Activated T-helper 1 cell treated with anti-CD3 and anti-CD28 coated beads, Interleukin-12 subunit alpha, Interleukin-12 subunit beta, Interleukin-2, Interleukin-4 antibody, amounts not matched to agents 30 ng/mL and 10 ng/mL and 1 ng/mL, durations not matched to agents 14 hours and 24 hours and 36 hours (primary cell): ENCODE data around the gene ZNF14. TPM values are rescaled to one million over a fixed set of nuclear protein-coding genes. Genes with fewer than 3 reads are reported as not detected.
"Not testable (repeated sequence)": the region's sequence is repeated elsewhere in the genome, so short reads cannot be mapped to it uniquely, and the experiment has no call there.

Experiments used
- DNase-seq: peaks from one replicate; pipeline ENCODE4 v3.0.0; 2021; ENCODE audit warnings: low spot score
- H3K27ac Mint-ChIP-seq: one replicate; pipeline ENCODE4 v1.8.0; 2021; ENCODE audit warnings: mild to moderate bottlenecking, mixed read lengths
- H3K27me3 Mint-ChIP-seq: one replicate; pipeline ENCODE4 v1.8.0; 2022; ENCODE audit warnings: mild to moderate bottlenecking, moderate library complexity, mixed read lengths; ENCODE audit not compliant: insufficient read depth
- H3K36me3 Mint-ChIP-seq: one replicate; pipeline ENCODE4 v1.8.0; 2021; ENCODE audit warnings: low read depth, mixed read lengths
- H3K4me1 Mint-ChIP-seq: one replicate; pipeline ENCODE4 v1.8.0; 2021; ENCODE audit warnings: low read depth, mixed read lengths
- H3K4me3 Mint-ChIP-seq: one replicate; pipeline ENCODE4 v1.8.0; 2021; ENCODE audit warnings: mild to moderate bottlenecking, moderate library complexity, mixed read lengths
- H3K9me3 Mint-ChIP-seq: one replicate; pipeline ENCODE4 v1.8.0; 2021; ENCODE audit warnings: mixed read lengths
- intact Hi-C: fragments of 100-400 bp; cut with micrococcal nuclease; formaldehyde crosslinking; loops from one replicate; pipeline ENCODE4 v1.15.1; 2024
- total RNA-seq: library from RNA; stranded (reverse); gene quantifications from 2 replicates; pipeline ENCODE4 v1.2.3, GENCODE V29; 2022

Gene ZNF14
- total RNA-seq, 1 donor from 2014 or later: 4.3 TPM

- H3K27ac Mint-ChIP-seq: peak overlapping the region; percentile 40
- intact Hi-C loops: loop anchor here (5.0 to 10.0 kb wide), 3 partner anchors 473 to 1357 kb away; partner anchors contain the start of genes BORCS8, RFXANK, ZNF430 and ZNF486
- not testable (repeated sequence) for H3K4me3 Mint-ChIP-seq, H3K9me3 Mint-ChIP-seq, DNase-seq, H3K27me3 Mint-ChIP-seq
- peaks cover 38% of the 10 kb centered on the region for H3K4me1 Mint-ChIP-seq
- peaks cover 30% of the 10 kb centered on the region for H3K36me3 Mint-ChIP-seq
Observed at GRCh38 chr19:19665420-19665948, 67.4 kb downstream of the ZNF14 start.

GRCh38 chr19:19663256-19664120 lies 69.4 kb downstream of the ZNF14 start, which contains the start of gene ATP13A1:
Gene ATP13A1, minus strand, starts transcription at chr19:19663676. Its CDS starts 10 bp downstream, at chr19:19663666.
- H3K9me3 Mint-ChIP-seq: no peaks in the 10 kb centered on the region
- DNase-seq: peak; percentile 93

GRCh38 chr19:19662871-19663255 lies 70.0 kb downstream of the ZNF14 start:
- intact Hi-C loops: loop anchor here (1.0 to 10.0 kb wide), 9 partner anchors 20 to 1113 kb away; partner anchors contain the start of genes GATAD2A, GMIP, PBX4 and ZNF486
- no peaks in the 10 kb centered on the region for H3K9me3 Mint-ChIP-seq
- peaks cover 22% of the 10 kb centered on the region for H3K4me1 Mint-ChIP-seq
- no peak for DNase-seq
- H3K36me3 Mint-ChIP-seq: peaks cover 31% of the 10 kb centered on the region
- no peaks in the 10 kb centered on the region for H3K27me3 Mint-ChIP-seq
- H3K4me3 Mint-ChIP-seq: peak overlapping the region; percentile 91
- peak overlapping the region; percentile 95 for H3K27ac Mint-ChIP-seq

More at GRCh38 chr19:19663256-19664120, 69.4 kb downstream of the ZNF14 start, which contains the start of gene ATP13A1:
- Mint-ChIP-seq H3K4me1 (peaks cover 28% of the 10 kb centered on the region), H3K27me3 (no peaks in the 10 kb centered on the region), H3K36me3 (peaks cover 28% of the 10 kb centered on the region), H3K27ac (peak within 1 kb of the TSS; percentile 98), H3K4me3 (peak within 1 kb of the TSS; percentile 91)
- intact Hi-C loops: loop anchor here (1.0 to 10.0 kb wide), 9 partner anchors 20 to 1113 kb away; partner anchors contain the start of genes GATAD2A, GMIP, PBX4 and ZNF486

GRCh38 chr19:19662344-19662743 lies 70.6 kb downstream of the ZNF14 start:
- H3K4me3 Mint-ChIP-seq: peak overlapping the region; percentile 91
- H3K9me3 Mint-ChIP-seq: no peaks in the 10 kb centered on the region
- H3K27ac Mint-ChIP-seq: peak overlapping the region; percentile 95
- intact Hi-C loops: loop anchor here (2.0 to 10.0 kb wide), 2 partner anchors 72 to 502 kb away; partner anchors contain the start of gene ZNF486
- no peak for DNase-seq
- H3K36me3 Mint-ChIP-seq: peaks cover 33% of the 10 kb centered on the region
- peaks cover 21% of the 10 kb centered on the region for H3K4me1 Mint-ChIP-seq
- H3K27me3 Mint-ChIP-seq: no peaks in the 10 kb centered on the region

GRCh38 chr19:19661675-19662251 lies 71.1 kb downstream of the ZNF14 start:
- Mint-ChIP-seq H3K36me3 (peaks cover 36% of the 10 kb centered on the region), H3K9me3 (no peaks in the 10 kb centered on the region), H3K27ac (peak overlapping the region; percentile 95), H3K27me3 (no peaks in the 10 kb centered on the region), H3K4me1 (peaks cover 21% of the 10 kb centered on the region), H3K4me3 (peak overlapping the region; percentile 91)
- intact Hi-C loops: loop anchor here (2.0 to 10.0 kb wide), 2 partner anchors 71 to 503 kb away; partner anchors contain the start of gene ZNF486
- DNase-seq: peak; percentile 38

GRCh38 chr19:19661141-19661674 lies 71.7 kb downstream of the ZNF14 start:
- no peak for DNase-seq

More at GRCh38 chr19:19661141-19661674, 71.7 kb downstream of the ZNF14 start:
- intact Hi-C loops: loop anchor here (10.0 kb wide), 1 partner anchor 504 kb away; the partner anchor contains the start of gene ZNF486
- Mint-ChIP-seq H3K36me3 (peaks cover 40% of the 10 kb centered on the region), H3K27me3 (no peaks in the 10 kb centered on the region), H3K9me3 (no peaks in the 10 kb centered on the region), H3K4me1 (peaks cover 21% of the 10 kb centered on the region), H3K4me3 (peak overlapping the region; percentile 91), H3K27ac (peak overlapping the region; percentile 95)

Other genes starting within 250 kb of the ZNF14 start
- gene TSSK6, start 217.6 kb downstream of the ZNF14 start, total RNA-seq: 3.0 and 4.1 TPM in 2 replicates
- 408 and 410 TPM in 2 replicates for gene NDUFA13, start 216.9 kb downstream of the ZNF14 start, total RNA-seq
- gene YJEFN3, start 204.2 kb downstream of the ZNF14 start, total RNA-seq: 13.6 and 15.0 TPM in 2 replicates
- gene CILP2, start 194.8 kb downstream of the ZNF14 start, total RNA-seq: 0.26 and 0.29 TPM in 2 replicates
- gene PBX4, start 114.4 kb downstream of the ZNF14 start, total RNA-seq: 28.0 and 29.6 TPM in 2 replicates
- 25.8 and 27.4 TPM in 2 replicates for gene LPAR2, start 104.9 kb downstream of the ZNF14 start, total RNA-seq
- gene GMIP, start 89.5 kb downstream of the ZNF14 start, total RNA-seq: 67.8 and 71.6 TPM in 2 replicates
- 101 and 104 TPM in 2 replicates for gene ATP13A1, start 69.4 kb downstream of the ZNF14 start, total RNA-seq
- 48.2 and 54.9 TPM in 2 replicates for gene ZNF101, start 64.3 kb downstream of the ZNF14 start, total RNA-seq
- gene ZNF506, start 88.6 kb upstream of the ZNF14 start, total RNA-seq: 13.5 and 15.7 TPM in 2 replicates
- gene ZNF253, start 132.8 kb upstream of the ZNF14 start, total RNA-seq: 7.8 and 11.1 TPM in 2 replicates
- gene ZNF93, start 167.8 kb upstream of the ZNF14 start, total RNA-seq: 6.8 and 7.2 TPM in 2 replicates